H1 (cell line): Measurements from ENCODE around the gene POU6F2. TPM values are rescaled to one million over a fixed set of nuclear protein-coding genes. Genes with fewer than 3 reads are reported as not detected.

Experiments
- CHD7 ChIP-seq: fragments of 300-600 bp; sonication (generic); IDR thresholded peaks from 2 replicates; pipeline ENCODE4 v1.7.1; 2012; ENCODE audit warnings: low read length, moderate library complexity, mild to moderate bottlenecking, inconsistent platforms; ENCODE audit not compliant: insufficient replicate concordance
- NRF1 ChIP-seq: IDR thresholded peaks from 2 replicates; pipeline ENCODE4 v1.6.1; 2011; ENCODE audit warnings: mild to moderate bottlenecking, low read depth, low read length, improper control_type of control experiment
- RNF2 ChIP-seq: fragments of 200-900, 300-1000 bp; sonication (generic); IDR thresholded peaks from 2 replicates; pipeline ENCODE4 v1.7.1; 2016; ENCODE audit warnings: borderline replicate concordance, low read depth, mild to moderate bottlenecking, antibody characterized with exemption, low read length; ENCODE audit not compliant: poor library complexity, severe bottlenecking; ENCODE audit errors: missing control alignments
- SIX5 ChIP-seq: IDR thresholded peaks from 2 replicates; pipeline ENCODE4 v1.6.1; 2011; ENCODE audit warnings: mild to moderate bottlenecking, low read depth, low read length
- SUZ12 ChIP-seq: fragments of 200-600 bp; sonication (generic); IDR thresholded peaks from 2 replicates; pipeline ENCODE4 v1.6.1; 2012; ENCODE audit warnings: mild to moderate bottlenecking, inconsistent platforms, low read length, moderate library complexity, mixed read lengths
- ZNF274 ChIP-seq: IDR thresholded peaks from 2 replicates; pipeline ENCODE4 v1.7.0; 2012; ENCODE audit warnings: low read length, borderline replicate concordance; ENCODE audit errors: extremely low read depth
- polyA plus RNA-seq, 7 experiments: library from polyadenylated mRNA; depleted of rRNA in 3 of 7; stranded (reverse) in 5 of 7; unstranded in 2 of 7; fragments of >200 nt in 5 of 7; fragments of 200-250 nt in 2 of 7; gene quantifications; 1 replicate in 5 of 7; 2 replicates in 1 of 7; 4 replicates in 1 of 7; pipeline versions ENCODE4 v1.2.1 to v1.2.3, GENCODE V29; 2011 to 2013; ENCODE audit warnings: missing spikeins in 2 of 7, mixed read lengths in 2 of 7
- total RNA-seq: library from RNA; stranded (reverse); fragmentation: NEBNext Ultra II Directional; extraction: Animal tissue kit (Norgen Biotek cat#: 25700); gene quantifications from 2 replicates; pipeline ENCODE4 v1.2.1, GENCODE V29; 2021

The POU6F2 gene
- total and polyA plus RNA-seq, 2 of the 8 experiments (the other 6 are each of a cell fraction or from before 2014, with no cell fraction given), result 1.1 to 2.0 TPM

- TF ChIP-seq CHD7 (no peak), NRF1 (no peak), ZNF274 (no peak), RNF2 (no peak), SIX5 (no peak), SUZ12 (no peak)
These were observed 439.9 kb downstream of the POU6F2 start (continued) for GRCh38 chr7:39417642-39418041.
